Measurements from ENCODE around the gene TAS2R14. TPM values are rescaled to one million over a fixed set of nuclear protein-coding genes. Genes with fewer than 3 reads are reported as not detected.

The TAS2R14 gene
- total and polyA plus RNA-seq, 2 of the 8 experiments (the other 6 are each of a cell fraction or from before 2014, with no cell fraction given): 0.80 to 1.1 TPM

- TF ChIP-seq PHF8 (conservative IDR thresholded peaks at IDR 0.05; ENCODE audit: low read depth, low read length) (no peak), BACH1 (IDR thresholded peaks at IDR 0.05; ENCODE audit: low read length) (no peak), TBP (IDR thresholded peaks at IDR 0.05; ENCODE audit: low read depth, low read length) (no peak), CHD2 (IDR thresholded peaks at IDR 0.05; ENCODE audit: low read length) (no peak), RBBP5 (IDR thresholded peaks at IDR 0.05; ENCODE audit: borderline replicate concordance, low read depth, low read length) (no peak), RXRA (IDR thresholded peaks at IDR 0.05; ENCODE audit: insufficient read depth, low read depth, low read length) (no peak), FOSL1 (IDR thresholded peaks at IDR 0.05; ENCODE audit: insufficient read depth, low read depth, low read length) (no peak)
Observed at GRCh38 chr12:10939163-10939562, at the start of gene TAS2R14 (continued).

Data from H1 (cell line).